HG02588 (cell line): ENCODE data around the gene TPK1.

Experiments used
- ATAC-seq: cut with Tn5 transposase; IDR thresholded peaks from one replicate; pipeline ENCODE4 v1.9.1; 2021; ENCODE audit warnings: mild to moderate bottlenecking, moderate library complexity; ENCODE audit not compliant: unreplicated experiment

Gene TPK1

DNA sequence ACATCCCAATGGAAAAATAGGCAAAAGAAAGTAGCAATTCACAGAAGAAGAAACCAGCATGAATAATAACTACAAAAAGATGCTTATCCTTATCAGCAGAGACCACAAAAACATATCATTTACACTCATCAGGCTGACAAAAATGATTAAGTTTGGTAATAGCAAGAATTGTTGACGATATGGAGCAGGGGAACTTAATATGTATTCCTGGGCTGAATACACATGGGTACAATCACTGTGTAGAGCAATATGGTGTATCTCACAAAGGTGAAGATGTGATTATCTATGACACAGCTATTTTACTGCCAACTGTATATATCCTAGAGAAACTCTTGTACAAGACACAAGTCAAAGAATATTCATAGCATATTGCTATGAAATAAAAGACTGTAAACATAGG is 290.5 kb downstream of the TPK1 start:
- ATAC-seq: no peak

DNA sequence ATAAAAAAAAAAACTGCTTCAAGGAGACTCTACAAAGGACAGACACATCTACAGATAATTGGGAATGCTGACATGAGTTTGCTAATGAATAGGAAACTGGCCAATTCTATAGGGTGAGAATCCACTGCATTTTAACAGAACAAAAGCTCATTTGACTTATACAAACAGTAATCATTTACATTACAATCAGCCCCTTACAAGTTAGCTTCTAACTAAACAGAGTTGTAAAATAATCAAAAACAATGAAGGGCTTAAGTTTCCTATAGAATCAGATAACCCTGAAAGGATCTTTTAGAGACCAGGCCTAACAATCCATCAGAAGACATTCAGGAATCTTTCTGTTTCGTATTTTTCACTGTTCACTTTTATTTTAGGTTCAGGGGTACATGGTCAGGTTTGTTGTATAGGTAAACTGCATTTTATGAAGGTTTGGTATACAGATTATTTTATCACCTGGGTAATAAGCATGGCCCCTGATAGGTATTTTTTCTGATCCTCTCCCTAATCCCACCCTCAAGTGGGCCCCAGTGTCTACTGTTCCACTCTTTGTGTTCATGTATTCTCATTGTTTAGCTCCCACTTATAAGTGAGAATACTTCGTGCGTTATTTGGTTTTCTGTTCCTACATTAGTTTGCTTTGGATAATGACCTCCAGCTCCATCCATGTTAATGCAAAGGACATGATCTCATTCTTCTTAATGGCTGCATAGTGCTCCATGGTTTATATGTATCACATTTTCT is 301.0 kb downstream of the TPK1 start:
- no peak for ATAC-seq

DNA sequence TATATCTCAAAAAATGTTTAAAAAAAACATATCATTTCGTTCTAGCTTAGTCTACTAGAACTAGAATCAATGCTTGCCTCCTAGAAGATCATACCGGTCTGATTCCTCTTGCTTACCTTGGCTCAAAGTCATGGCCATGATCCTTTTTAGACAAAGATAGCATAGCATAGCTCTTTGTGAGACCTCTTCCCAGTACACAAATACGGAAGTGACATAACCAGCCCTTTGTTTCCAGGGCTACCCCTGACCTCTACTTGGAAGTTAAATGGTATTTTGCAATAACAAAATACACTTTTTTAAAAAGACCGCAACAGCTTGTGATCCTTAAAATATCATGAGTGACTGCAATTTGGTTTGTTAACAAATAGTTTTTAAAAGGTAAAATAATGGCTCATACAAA is 301.7 kb downstream of the TPK1 start:
- ATAC-seq: no peak

DNA sequence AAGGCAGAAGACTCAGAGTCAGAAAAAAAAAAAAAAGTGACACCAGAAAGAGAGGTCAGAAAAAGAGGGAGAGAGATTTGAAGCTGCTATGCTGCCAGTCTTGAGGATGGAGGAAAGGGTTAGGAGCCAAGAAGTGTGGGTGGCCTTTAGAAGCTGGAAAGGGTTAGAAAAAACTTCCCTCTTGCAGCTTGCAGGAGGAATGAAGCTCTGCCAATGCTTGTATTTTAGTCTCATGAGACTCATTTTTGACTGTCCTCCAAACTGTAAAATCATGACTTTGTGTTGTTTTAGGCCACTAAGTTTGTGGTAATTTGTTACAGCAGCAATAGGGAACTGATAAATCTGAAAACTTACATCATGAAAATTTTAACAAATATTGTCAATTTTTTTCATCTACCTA is 304.7 kb downstream of the TPK1 start:
- ATAC-seq: no peak

DNA sequence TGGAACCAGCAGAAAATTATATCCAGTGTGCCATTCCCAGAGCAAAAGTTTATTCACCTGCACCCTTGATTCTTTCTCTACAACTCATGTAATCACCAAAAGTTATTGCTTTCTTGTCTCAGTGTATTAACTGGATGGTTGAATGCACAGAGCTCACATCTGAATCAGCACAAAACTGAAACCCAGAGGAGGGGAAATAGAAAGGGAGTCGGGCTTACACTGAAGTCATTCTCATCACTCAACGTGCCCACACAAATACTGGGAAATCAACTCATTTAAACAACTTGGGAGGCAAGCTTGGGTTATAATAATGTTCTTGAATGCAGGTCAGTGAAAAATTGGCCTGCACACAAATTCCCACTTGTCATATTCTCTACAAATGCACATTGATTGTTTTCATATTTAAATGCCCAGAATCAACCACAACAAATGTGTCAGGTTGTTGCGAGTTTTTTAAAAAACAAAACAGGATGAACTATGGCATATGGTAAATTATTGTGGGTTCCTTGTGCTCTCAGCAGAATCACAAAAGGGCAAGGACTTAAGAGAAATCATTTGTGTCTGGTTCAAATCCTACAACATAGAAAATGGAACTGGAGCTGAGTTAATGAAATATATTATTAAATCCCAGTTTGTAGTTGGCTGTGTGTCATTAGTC is 306.5 kb downstream of the TPK1 start:
- peak; percentile 93 for ATAC-seq

DNA sequence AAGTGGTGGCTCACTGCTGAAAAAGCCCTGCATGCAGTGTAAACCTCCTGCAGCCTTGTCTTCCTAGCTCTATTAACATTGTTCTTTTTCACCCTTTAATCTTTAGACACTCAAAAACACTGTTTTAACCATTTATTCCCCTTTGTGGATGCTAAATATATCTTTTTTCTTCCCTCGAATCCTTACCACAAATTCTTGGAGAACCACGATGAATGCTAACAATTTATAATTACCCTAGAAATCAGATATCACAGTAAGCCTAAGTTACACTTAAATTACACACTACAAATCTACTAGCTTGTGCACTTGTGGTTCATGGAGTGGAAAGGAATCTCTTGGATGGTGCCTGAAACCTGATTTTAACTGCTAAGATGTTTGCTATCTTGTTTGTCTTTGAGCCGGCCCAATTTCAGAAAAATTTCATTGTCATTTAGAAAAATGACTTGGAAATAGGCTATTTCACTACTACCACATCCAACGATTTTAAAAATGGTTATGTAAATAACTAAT is 307.3 kb downstream of the TPK1 start:
- ATAC-seq: no peak

DNA sequence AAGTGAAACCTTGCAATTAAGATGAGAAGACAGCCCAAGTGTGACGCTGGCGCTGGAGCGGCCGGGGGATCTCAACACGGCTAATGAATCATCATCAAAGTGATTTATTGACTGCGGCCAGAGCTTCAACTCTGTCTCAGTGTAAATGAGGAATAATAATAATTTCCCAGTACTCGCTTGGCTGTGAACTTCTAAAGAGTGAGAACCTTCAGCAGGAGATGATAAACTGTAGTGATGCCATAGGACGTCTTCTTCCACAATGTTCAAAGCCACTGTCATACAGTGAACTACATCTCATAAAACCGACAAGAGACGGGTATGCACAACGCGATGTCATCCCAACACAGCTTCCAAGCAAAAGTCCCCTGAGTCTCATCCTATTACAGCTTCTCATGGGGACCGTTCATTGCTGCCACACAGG is 308.8 kb downstream of the TPK1 start:
- ATAC-seq: no peak

DNA sequence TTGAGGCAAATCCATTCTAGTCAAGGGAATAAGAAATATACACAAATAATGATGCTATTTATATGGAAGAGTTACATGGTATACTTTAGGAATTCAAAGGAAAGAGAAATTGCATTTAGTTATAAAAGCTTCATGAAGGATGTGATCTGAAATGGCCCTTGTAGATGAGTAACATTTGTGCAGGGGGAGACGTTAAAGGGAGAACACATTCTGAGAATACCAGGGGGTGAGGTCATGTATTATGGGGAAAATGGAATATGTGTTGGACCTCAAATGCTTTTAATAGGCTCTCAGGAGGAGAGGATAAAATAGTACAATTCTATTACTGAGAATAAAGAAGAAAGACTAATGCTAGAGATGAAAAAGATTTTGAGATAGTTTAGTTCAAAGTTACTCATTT is 309.9 kb downstream of the TPK1 start:
- ATAC-seq: no peak

DNA sequence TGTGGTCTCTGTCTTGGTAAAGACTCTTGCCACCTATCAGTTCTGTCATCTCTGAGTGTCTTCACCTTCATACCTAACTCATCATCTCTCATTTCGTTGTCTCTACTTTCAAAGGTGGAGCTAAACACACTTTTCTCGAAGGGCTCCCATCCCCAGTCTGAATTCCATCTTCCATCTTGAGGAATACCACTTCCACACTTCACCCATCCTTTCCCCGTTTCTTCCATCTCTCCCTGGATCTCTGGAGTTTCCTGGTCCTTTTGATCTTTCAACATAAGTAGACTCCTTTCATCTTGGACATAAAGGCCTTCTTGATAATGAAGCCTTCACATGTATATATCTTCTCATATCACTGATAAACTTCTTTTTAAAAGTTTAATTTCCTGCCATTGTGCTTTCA is 311.6 kb downstream of the TPK1 start:
- no peak for ATAC-seq

DNA sequence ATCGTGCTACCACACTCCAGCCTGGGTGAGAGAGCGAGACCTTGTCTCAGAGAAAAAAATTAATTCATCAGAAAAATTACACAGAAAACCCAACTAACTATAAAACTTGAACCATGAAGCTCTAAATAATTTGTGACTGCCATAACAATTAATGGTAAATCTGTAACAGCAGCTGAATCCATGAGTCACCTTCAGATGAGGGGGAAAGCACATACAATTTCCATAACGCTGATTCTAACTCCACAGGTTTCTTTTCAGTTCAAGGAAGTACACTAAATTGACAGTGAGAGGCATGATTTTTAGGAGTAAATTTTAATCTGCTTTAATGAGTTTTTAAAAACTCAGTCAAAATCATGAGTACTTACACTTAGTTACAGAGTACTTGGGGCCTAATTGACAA is 312.2 kb downstream of the TPK1 start:
- ATAC-seq: no peak

DNA sequence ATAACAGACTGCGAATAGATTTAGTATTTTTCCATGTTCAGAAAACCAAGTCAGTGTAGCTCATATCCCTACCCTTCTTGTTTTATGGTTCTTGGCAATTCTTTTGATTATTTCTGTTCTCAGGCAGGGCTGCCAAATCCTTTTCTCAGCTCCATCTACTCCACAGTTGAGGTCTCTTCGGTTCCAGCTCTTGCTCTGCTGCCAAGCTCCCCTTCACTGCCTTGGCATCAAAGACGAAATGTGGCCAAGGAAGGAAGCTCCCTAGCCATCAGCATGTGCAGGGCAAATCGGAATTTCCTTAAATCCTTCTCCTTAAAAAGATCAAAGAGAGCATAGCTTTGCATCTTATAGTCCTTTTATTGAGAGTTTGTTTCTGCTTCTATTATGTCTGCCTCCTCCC is 315.9 kb downstream of the TPK1 start:
- ATAC-seq: no peak

DNA sequence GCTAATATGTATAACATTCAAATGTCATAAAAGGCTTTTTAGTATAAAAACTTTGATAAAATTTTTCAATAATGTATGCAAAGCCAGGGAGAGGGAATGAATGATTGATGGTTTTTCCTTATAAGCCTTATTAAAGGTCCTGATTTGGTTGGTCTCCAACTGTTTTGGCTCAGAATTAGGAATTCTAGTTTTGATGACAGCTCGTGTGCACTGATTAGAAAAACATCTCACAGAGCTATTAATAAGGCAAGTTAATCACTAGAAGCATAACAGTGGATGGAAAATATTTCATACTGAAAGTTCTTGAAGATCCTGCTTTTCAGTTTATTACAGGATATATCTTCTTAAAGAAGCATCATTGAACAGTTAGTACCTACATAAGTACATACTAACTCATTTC is 317.5 kb downstream of the TPK1 start:
- no peak for ATAC-seq

DNA sequence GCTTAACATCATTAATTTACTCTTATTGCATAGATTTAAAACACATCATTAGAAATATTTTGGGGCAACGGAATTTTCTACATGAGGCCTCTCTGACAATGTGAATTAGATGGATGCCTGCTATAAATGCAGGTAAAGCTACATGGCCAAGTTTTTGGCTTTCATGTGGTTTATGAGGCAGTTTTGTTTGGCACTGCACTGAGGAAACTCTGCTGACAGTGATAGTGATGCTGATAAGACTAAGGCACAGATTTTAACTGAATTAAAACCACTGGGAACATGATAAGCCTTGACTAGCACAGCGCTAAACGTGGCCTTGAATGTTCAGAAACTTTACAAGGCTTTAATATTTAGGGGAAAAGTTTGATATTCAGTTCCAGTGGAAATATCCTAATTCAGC is 318.1 kb downstream of the TPK1 start:
- no peak for ATAC-seq

DNA sequence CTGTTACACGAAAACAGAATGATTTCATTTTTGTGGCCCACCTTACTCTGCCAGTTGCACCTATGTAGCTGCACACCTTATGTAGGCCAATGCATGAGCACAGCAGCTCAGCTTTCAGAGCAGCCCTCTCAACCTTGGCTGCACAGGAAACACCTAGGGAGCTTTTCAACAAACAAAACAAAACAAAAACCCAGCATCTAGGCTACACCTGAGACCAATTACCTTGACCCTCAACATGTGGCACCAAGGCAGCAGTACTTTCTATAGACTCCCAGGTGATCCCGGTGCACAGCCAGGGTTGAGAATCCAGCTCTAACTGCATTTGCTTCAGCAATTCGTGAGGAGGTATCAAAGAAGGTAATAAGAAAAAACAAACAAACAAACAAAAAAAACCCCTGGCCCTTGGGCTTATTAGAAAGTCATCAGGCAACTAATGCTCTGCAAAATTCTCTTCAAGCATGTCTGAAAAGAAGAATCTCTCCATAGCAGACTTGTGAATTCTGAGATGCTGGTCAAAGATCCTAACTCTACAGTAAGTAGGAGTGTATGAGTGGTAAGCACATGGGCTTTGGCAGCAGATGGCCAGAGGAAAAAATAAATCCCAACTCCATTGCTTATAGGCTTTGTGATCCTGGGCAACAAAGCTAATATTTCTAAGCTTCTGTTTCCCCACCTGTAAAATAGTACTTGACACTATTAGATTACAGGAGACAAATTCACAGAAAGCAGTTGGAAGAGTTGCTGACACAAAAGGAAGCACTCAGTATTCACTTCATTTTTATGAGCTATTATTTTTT is 318.9 kb downstream of the TPK1 start:
- no peak for ATAC-seq

DNA sequence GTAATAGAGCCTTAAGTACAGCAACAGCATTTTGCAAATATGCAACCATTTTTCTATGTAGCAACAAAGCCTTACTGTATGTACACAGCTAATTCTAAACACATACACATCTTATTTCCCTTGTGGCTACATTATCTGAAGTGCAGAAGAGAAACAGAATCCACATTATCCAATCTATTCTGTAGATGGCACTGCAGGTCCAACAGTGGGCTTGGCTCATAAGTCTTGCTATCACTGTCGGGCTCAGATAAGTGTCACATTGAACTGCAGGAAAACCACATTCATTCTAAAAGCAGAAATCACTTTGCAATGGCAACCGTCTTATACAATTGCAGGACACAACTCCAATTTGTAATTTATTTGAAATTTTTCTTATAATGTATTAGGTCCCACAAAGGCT is 322.5 kb downstream of the TPK1 start:
- ATAC-seq: no peak

DNA sequence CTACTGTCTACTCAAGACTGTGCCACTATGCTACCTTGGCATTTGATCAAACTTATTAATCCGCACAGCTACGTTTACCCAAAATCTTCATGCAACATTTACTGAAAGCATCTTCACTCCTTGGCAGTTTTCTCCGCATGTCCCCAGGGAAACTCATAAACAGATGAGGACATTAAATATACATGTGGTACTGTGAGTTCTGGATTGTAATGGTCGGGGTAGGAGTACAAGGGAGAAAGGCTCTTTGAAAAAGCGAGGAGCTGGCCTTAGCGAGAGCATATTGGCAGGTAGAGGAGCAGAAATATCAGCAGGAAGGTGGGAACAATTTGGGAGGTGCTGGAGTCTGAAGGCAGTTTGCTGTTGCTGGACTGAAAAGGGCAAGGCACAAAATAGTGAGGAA is 325.2 kb downstream of the TPK1 start:
- ATAC-seq: no peak

DNA sequence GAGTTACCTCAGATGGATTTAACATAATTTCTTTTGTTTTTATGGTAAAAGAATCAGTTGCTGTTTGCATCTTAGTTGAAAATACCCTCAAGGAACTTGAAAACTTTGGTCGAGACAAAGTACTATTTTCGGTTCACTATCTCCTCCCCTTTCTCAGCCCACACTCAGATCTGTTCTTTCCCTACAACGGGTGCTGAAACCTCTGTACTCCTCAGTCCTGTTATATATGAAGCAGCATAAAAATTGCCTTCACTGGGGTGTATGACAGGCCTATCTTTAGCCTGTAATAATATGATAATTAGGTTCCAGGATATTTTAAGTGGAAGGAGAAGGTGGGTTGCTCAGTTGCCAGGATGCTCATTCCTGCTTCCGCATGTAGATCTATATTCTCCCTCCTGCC is 327.2 kb downstream of the TPK1 start:
- peak; percentile 93 for ATAC-seq

DNA sequence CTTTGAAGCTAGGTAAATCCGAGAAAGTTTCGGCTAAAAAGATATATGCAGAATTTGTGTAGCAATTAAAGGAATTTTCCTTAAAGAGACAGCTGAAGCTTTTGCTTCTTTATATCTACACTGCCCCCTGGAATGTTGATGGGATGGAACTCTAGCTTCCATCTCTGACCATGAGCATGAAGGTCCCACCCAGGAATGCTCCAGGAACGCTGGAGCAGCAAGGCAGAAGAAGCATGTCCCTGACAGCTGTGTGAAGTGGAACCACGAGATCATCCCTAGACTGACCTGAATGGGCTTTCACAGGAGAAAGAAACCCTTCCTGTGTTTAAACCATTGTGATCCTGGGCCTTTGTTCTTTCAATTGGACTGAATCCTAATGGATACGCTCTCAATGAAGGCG is 332.6 kb downstream of the TPK1 start:
- no peak for ATAC-seq

DNA sequence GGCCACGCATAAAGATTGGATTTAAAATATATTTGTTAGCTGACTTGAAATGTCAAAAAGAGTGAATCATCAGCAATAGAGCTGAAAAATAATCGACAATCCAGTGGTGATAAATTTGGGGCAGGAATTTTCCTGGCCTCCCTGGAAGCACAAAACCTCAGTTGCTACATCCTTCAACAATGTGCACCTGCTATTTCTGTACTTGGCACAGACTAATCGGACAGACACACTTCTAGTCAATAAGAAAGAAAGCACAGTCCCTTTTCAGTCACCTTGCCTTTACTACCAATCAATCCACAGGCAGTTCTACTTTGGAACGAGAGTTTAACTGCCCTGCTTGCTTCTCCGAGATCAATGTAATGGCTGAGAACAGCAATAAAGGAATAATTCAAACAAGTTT is 335.6 kb downstream of the TPK1 start:
- ATAC-seq: no peak

DNA sequence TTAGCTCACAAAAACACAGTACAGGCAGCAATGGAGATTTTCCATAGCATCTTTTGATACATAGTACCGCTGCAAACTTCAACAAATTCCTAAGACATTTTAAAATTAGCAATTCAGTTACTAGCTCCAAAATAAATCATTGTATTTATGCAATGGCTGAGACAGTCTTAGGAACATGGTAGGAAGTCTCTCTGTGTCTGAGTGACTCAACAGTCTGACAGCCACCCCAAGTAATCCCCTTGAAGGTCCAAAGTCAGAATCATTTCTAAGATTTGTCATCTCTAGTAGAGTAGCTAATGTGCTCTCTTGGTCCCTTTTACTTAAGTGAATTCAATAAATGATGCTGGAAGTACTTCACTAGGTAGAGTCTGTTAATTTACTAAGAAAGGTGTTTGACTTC is 338.6 kb downstream of the TPK1 start:
- no peak for ATAC-seq

DNA sequence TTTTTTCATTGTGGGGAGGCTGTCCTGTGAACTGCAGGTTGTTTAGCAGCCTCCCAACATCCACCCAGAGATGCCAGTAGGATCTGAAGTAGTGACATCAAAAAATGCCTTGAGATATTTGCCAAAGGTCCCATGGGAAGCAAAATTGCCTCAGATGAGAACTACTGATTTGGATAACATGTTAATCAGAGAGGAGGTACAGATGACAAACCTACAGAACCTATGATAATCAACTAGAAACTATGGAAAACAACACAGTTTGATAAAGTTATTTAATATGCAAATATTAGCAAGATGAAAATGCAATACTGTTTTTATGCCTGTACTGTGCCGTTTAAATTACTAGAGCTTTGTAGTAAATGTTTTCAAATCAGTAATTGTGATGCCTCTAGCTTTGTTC is 341.5 kb downstream of the TPK1 start:
- ATAC-seq: no peak

DNA sequence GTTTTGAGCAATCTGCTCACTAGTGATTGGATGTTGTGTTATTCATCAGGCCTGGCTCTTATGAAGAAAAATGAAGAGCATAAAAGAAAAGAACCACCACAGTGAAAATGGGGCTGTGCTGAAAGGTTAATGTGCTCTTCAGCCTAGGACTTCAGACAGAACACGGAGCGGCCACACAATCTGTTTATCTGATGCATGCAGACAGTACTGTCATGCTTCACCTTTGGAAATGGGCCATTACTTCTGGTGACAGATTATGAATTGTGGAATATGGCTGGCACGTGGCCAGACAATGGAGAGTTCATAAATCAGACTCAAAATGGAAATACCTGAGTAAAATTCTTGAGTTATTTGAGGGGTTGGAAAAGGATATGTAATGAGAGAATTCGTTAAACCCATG is 346.3 kb downstream of the TPK1 start:
- ATAC-seq: no peak
